Astrocyte (in vitro differentiated cells and primary cell): ENCODE data around the gene C6orf89. TPM values are rescaled to one million over a fixed set of nuclear protein-coding genes. Genes with fewer than 3 reads are reported as not detected.

Experiments
- DNase-seq: peaks from one replicate; pipeline ENCODE4 v3.0.0-alpha.2; 2010; ENCODE audit warnings: low read depth
- FAIRE-seq: peaks from 2 replicates; lab custom pipeline; 2011; peaks lifted over from hg19 to GRCh38; lab: Jason Lieb, UNC
- H2AFZ ChIP-seq: 2 replicates; pipeline ENCODE4 v1.6.0; 2012; ENCODE audit warnings: low read depth, low read length, inconsistent platforms
- H3K27ac ChIP-seq: 2 replicates; pipeline ENCODE4 v1.5.1; 2011; ENCODE audit warnings: low read depth, low read length, inconsistent platforms
- H3K27me3 ChIP-seq: 2 replicates; pipeline ENCODE4 v1.6.0; 2011; ENCODE audit warnings: low read length, inconsistent platforms; ENCODE audit not compliant: insufficient read depth
- H3K36me3 ChIP-seq: 2 replicates; pipeline ENCODE4 v1.5.1; 2011; ENCODE audit warnings: low read length, inconsistent platforms; ENCODE audit not compliant: insufficient read depth
- H3K4me1 ChIP-seq: 2 replicates; pipeline ENCODE4 v1.5.1; 2011; ENCODE audit warnings: low read length, inconsistent platforms; ENCODE audit not compliant: insufficient read depth
- H3K4me2 ChIP-seq: 2 replicates; pipeline ENCODE4 v1.6.0; 2012; ENCODE audit warnings: low read length, inconsistent platforms
- H3K4me3 ChIP-seq: 2 replicates; pipeline ENCODE4 v1.5.1; 2011; ENCODE audit warnings: low read depth, mild to moderate bottlenecking, low read length, inconsistent platforms; ENCODE audit not compliant: insufficient read depth
- H3K79me2 ChIP-seq: 2 replicates; pipeline ENCODE4 v1.6.0; 2012; ENCODE audit warnings: mild to moderate bottlenecking, low read length, inconsistent platforms; ENCODE audit not compliant: insufficient read depth
- H3K9ac ChIP-seq: 2 replicates; pipeline ENCODE4 v1.6.0; 2012; ENCODE audit warnings: mild to moderate bottlenecking, low read length, inconsistent platforms
- H3K9me3 ChIP-seq: 2 replicates; pipeline ENCODE4 v1.5.1; 2012; ENCODE audit warnings: low read depth, mild to moderate bottlenecking, low read length, inconsistent platforms; ENCODE audit not compliant: insufficient read depth
- H4K20me1 ChIP-seq: 2 replicates; pipeline ENCODE4 v1.6.0; 2012; ENCODE audit warnings: low read length, inconsistent platforms; ENCODE audit not compliant: insufficient read depth
- H3K27ac Mint-ChIP-seq: one replicate; pipeline ENCODE4 v1.8.0; 2021; ENCODE audit warnings: mild to moderate bottlenecking, mixed read lengths; ENCODE audit not compliant: unreplicated experiment
- H3K27me3 Mint-ChIP-seq: one replicate; pipeline ENCODE4 v1.8.0; 2021; ENCODE audit warnings: low read depth, mixed read lengths; ENCODE audit not compliant: unreplicated experiment
- H3K36me3 Mint-ChIP-seq: one replicate; pipeline ENCODE4 v1.8.0; 2021; ENCODE audit warnings: low read depth, mixed read lengths; ENCODE audit not compliant: unreplicated experiment
- H3K4me1 Mint-ChIP-seq: one replicate; pipeline ENCODE4 v1.8.0; 2021; ENCODE audit warnings: low read depth, mixed read lengths; ENCODE audit not compliant: unreplicated experiment
- H3K4me3 Mint-ChIP-seq: one replicate; pipeline ENCODE4 v1.8.0; 2021; ENCODE audit warnings: mild to moderate bottlenecking, moderate library complexity, mixed read lengths; ENCODE audit not compliant: unreplicated experiment
- H3K9me3 Mint-ChIP-seq: one replicate; pipeline ENCODE4 v1.8.0; 2021; ENCODE audit warnings: mild to moderate bottlenecking, mixed read lengths; ENCODE audit not compliant: unreplicated experiment
- CTCF ChIP-seq: IDR thresholded peaks from 2 replicates; pipeline ENCODE4 v1.5.1; 2011; ENCODE audit warnings: low read depth, mild to moderate bottlenecking, inconsistent platforms, low read length, moderate library complexity; ENCODE audit not compliant: insufficient read depth
- EZH2 ChIP-seq: IDR thresholded peaks from 2 replicates; pipeline ENCODE4 v1.6.1; 2012; ENCODE audit warnings: mild to moderate bottlenecking, low read length, inconsistent platforms; ENCODE audit not compliant: insufficient read depth
- total RNA-seq: library from RNA; stranded (reverse); gene quantifications from 2 replicates; pipeline ENCODE4 v1.2.1, GENCODE V29; 2021

Gene C6orf89
- total RNA-seq, 1 donor from 2014 or later = 37.8 TPM

GRCh38 chr6:36856277-36856676 is 29.5 kb upstream of the C6orf89 start:
- FAIRE-seq (no peak), DNase-seq (no peak)
- Histone ChIP-seq H3K4me3 (no peak overlapping the region), H3K4me1 (peaks cover 23% of the 10 kb centered on the region), H2AFZ (no peak overlapping the region), H3K36me3 (peaks cover 10% of the 10 kb centered on the region), H3K9ac (no peak overlapping the region), H3K27ac (no peak overlapping the region), H4K20me1 (peaks cover 14% of the 10 kb centered on the region), H3K9me3 (no peaks in the 10 kb centered on the region), H3K4me2 (no peak overlapping the region), H3K79me2 (peaks cover 25% of the 10 kb centered on the region), H3K27me3 (no peaks in the 10 kb centered on the region)
- H3K27me3 Mint-ChIP-seq = no peaks in the 10 kb centered on the region
- H3K27ac Mint-ChIP-seq = no peak overlapping the region
- TF ChIP-seq CTCF = no peak
- TF ChIP-seq EZH2 = no peak
- no peaks in the 10 kb centered on the region for H3K9me3 Mint-ChIP-seq
- H3K4me3 Mint-ChIP-seq = no peak overlapping the region
- peaks cover 15% of the 10 kb centered on the region for H3K36me3 Mint-ChIP-seq
- peaks cover 17% of the 10 kb centered on the region for H3K4me1 Mint-ChIP-seq

GRCh38 chr6:36857325-36857724 is 28.4 kb upstream of the C6orf89 start:
- Histone ChIP-seq H3K9ac (no peak overlapping the region), H3K27me3 (no peaks in the 10 kb centered on the region), H3K9me3 (no peaks in the 10 kb centered on the region), H3K79me2 (peaks cover 30% of the 10 kb centered on the region), H3K36me3 (peaks cover 11% of the 10 kb centered on the region), H3K4me3 (no peak overlapping the region), H3K4me2 (no peak overlapping the region), H3K4me1 (peaks cover 23% of the 10 kb centered on the region), H3K27ac (no peak overlapping the region), H2AFZ (no peak overlapping the region), H4K20me1 (peaks cover 16% of the 10 kb centered on the region)
- peaks cover 17% of the 10 kb centered on the region for H3K36me3 Mint-ChIP-seq
- H3K9me3 Mint-ChIP-seq = no peaks in the 10 kb centered on the region
- no peak for FAIRE-seq
- no peak for TF ChIP-seq EZH2
- TF ChIP-seq CTCF = no peak
- H3K4me3 Mint-ChIP-seq = no peak overlapping the region
- no peak for DNase-seq
- no peaks in the 10 kb centered on the region for H3K27me3 Mint-ChIP-seq
- no peak overlapping the region for H3K27ac Mint-ChIP-seq
- H3K4me1 Mint-ChIP-seq = peaks cover 17% of the 10 kb centered on the region

- peaks cover 12% of the 10 kb centered on the region for H3K4me1 Mint-ChIP-seq
- peak overlapping the region; percentile 28 for H3K27ac Mint-ChIP-seq
- DNase-seq = peak; percentile 80
- H3K4me2 ChIP-seq = peak overlapping the region; percentile 28
- H3K27ac ChIP-seq = no peak overlapping the region
- peak; percentile 32 for FAIRE-seq
- H3K4me3 Mint-ChIP-seq = no peak overlapping the region
- H3K9me3 ChIP-seq = no peaks in the 10 kb centered on the region
- H3K36me3 Mint-ChIP-seq = peaks cover 21% of the 10 kb centered on the region
- H3K27me3 Mint-ChIP-seq = no peaks in the 10 kb centered on the region
- no peak overlapping the region for H3K9ac ChIP-seq
- H2AFZ ChIP-seq = no peak overlapping the region
- H4K20me1 ChIP-seq = peaks cover 26% of the 10 kb centered on the region
- no peak for TF ChIP-seq EZH2
- no peak for TF ChIP-seq CTCF
- H3K27me3 ChIP-seq = no peaks in the 10 kb centered on the region
- no peak overlapping the region for H3K4me3 ChIP-seq
- peaks cover 11% of the 10 kb centered on the region for H3K4me1 ChIP-seq
- peaks cover 18% of the 10 kb centered on the region for H3K36me3 ChIP-seq
- peaks cover 42% of the 10 kb centered on the region for H3K79me2 ChIP-seq
- no peaks in the 10 kb centered on the region for H3K9me3 Mint-ChIP-seq
Observed at GRCh38 chr6:36858407-36858981, 27.3 kb upstream of the C6orf89 start.
